22Rv1 (cell line): Measurements from ENCODE around the gene BCL11B.

Experiments used
- H3K27ac ChIP-seq: fragments of 450-650 bp; 2 replicates; pipeline ENCODE4 v1.5.1; 2017
- CTCF ChIP-seq: fragments of 450-650 bp; IDR thresholded peaks from 2 replicates; pipeline ENCODE4 v1.5.1; 2017; ENCODE audit warnings: mild to moderate bottlenecking
- ZFX ChIP-seq: fragments of 450-650 bp; IDR thresholded peaks from 2 replicates; pipeline ENCODE4 v1.6.1; 2017; ENCODE audit warnings: antibody characterized with exemption, borderline replicate concordance

The BCL11B gene

DNA sequence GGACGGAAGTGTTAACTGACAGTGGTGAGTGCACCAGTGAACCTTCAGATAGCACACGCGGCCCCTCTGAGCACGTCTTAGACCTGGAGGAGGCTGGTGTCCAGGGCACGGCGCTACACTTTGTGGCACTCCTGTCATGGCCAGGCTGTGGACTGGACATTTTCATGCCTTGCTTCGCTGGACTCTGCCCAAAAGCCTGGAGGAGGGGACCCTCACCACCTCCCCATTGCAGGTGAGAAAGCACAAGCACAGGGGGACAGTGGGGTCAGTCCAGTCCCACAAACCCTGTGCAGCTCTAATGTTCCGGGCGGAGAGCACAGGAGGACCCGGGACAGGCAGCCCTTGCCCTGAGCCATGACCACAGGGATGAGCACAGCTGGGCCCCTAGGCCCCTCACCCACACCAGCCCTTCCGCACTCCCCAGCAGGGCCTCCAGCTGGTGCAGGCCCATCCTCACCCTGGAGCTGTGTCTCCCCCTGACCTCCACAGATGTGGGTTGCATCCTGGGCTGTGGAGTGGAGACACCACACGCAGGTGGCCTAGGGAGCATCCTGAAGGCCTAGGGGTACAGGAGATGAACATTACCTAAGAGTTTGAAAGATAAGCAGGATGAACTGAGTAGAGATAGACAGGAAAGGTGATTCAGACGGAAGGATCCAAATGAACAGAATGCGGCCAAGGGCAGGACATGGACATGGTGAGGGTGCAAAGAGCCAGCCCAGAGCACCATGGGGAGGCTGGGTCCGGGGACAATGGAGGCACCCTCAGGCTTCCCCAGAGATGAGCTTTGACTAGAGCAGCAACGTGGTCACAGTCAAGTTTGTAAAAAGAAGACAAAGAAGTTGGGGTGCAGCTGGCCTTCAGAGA lies 132.8 kb downstream of the BCL11B start:
- H3K27ac ChIP-seq, result no peak overlapping the region
- no peak for TF ChIP-seq ZFX
- no peak for TF ChIP-seq CTCF

DNA sequence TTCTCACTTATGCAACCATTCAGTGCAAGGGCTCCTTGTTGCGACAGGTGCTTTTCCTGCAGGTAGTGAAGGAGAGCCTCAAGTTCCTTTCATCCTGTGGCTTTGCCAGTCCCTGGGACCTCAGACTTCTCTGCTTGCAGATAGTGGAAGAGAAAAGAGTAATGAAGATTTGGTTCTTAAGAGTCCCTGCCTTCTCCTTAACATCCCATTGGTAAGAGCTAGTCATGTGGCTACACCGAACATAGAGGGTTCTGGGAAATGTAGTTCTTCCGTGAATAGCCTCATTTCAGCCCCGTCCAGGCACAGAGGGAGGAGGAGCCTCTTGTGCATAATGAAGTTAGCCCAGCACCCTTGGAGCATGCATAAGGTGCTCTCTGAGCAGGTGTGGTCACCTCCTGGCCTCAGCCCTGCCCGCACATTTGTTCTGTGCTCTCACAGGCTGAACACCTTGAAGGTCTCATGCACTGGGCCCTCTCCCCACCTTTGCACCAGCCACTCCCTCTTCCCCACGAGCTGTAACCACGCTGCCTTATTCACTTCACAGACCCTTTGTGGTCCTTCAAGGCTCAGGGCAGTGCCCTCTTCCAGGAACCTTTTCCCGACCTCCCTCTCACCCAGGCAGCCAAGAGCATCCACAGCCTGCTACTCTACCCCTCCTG lies 134.0 kb downstream of the BCL11B start:
- TF ChIP-seq CTCF (no peak), ZFX (no peak)

GRCh38 chr14:99137001-99137700 lies 134.8 kb downstream of the BCL11B start:
- H3K27ac ChIP-seq, result no peak overlapping the region
- no peak for TF ChIP-seq ZFX
- TF ChIP-seq CTCF, result no peak

More for the DNA sequence above, 134.0 kb downstream of the BCL11B start:
- no peak overlapping the region for H3K27ac ChIP-seq

GRCh38 chr14:99136401-99136800 lies 135.6 kb downstream of the BCL11B start:
- TF ChIP-seq CTCF (no peak), ZFX (no peak)

DNA sequence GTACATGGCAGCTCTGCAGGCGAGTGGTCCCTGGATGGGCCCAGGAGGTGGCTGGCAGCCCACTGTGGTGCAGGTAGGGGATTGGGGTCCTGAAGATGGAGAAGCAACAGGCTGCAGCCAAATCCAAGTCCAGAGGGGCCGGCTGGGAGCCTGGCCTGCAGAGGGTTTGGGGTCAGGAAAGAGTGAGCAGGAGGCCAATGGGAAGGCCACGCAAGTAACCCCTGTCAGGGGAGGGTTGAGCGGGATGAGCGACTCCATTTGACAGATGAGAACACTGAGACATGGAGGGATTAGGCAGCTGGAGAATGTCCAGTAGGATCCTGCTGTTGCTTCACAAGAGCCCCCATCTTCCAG lies 136.0 kb downstream of the BCL11B start:
- no peak overlapping the region for H3K27ac ChIP-seq
- no peak for TF ChIP-seq CTCF
- TF ChIP-seq ZFX, result no peak

More at GRCh38 chr14:99136401-99136800, 135.6 kb downstream of the BCL11B start:
- no peak overlapping the region for H3K27ac ChIP-seq

DNA sequence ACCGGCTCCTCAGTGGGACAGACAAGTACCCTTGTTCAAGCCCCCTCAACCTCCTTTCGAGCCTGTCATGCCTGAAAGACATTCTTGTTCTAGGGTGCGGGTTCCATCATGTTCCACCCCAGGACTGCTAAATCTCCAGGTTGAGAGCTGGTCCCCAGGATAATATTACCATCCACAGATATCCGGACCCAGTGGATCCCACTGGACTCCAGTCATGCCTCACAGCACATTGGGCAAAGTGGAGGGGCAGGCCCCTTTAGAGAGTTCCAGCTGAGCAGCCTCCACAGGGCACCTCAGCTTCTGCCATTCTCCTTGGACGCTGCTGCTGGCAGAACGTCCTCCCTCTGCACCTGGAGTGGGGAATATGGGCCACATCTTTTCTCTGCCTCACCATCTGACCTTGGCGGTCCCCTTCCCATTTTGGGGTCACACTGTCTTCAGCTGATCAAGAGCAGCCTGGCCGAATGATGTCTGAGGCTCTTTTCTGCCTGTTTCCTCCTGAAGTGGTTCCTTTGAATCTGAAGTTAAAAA lies 137.4 kb downstream of the BCL11B start:
- no peak overlapping the region for H3K27ac ChIP-seq

More for the DNA sequence above, 137.4 kb downstream of the BCL11B start:
- TF ChIP-seq CTCF, result no peak
- no peak for TF ChIP-seq ZFX
